GM11168 (cell line): ENCODE results near the gene TPSD1.
"Not testable (repeated sequence)": the region's sequence is repeated elsewhere in the genome, so short reads cannot be mapped to it uniquely, and the experiment has no call there.

ENCODE experiments used
- in situ Hi-C: fragments of 300-500 bp; cut with MboI; formaldehyde crosslinking; loops from one replicate; pipeline ENCODE4 v1.12.0; 2022; ENCODE audit warnings: low sequenced_read_pairs; ENCODE audit not compliant: unreplicated experiment

The TPSD1 gene

DNA sequence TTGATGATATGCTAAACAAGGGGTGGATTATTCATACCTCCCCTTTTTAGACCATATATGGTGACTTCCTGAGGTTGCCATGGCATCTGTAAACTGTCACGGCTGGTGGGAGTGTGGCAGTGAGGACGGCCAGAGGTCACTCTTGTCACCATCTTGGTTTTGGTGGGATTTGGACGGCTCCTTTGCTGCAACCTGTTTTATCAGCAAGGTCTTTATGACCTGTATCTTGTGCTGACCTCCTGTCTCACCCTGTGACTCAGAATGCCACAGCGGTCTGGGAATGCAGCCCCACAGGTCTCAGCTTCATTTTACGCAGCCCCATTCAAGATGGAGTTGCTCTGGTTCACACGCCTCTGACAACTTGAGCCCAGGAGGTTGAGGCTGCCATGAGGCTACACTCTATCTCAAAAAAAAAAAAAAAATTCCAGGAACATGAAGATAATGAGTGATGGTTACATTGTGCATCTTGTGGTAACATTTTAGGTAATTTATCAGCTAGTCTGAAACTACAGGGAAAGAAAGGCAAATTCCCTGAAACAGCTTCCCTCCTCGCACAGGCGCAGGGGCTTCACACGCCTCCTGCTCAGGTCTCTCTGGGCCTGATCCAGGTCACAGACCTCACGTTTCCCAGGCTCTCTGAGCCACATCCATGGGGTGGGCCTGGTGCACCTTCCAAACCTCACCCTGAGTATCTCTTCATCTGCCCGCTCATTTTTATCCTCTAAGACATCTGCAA, 38.2 kb downstream of the TPSD1 start:
- in situ Hi-C loops, result no loop called here

DNA sequence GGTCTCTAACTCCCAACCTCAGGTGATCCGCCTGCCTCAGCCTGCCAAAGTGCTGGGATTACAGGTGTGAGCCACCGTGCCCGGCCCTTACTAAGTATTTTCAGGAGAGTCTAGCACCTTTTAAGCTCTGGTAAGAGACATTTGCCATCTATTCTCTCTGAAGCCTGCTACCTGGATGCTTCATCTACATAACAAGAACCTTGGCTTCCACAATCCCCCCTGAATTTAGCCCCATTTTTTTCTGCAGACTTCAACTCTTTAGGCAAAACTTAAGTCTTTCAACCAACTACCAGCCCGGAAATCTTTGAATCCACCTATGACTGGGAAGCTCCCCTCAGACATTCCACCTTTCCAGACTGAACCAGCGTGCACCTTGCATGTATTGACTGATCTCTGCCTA, 39.6 kb downstream of the TPSD1 start:
- in situ Hi-C loops, result no loop called here

- in situ Hi-C loops, result not testable (repeated sequence)
Measured at GRCh38 chr16:1296688-1297017, 40.8 kb downstream of the TPSD1 start.

DNA sequence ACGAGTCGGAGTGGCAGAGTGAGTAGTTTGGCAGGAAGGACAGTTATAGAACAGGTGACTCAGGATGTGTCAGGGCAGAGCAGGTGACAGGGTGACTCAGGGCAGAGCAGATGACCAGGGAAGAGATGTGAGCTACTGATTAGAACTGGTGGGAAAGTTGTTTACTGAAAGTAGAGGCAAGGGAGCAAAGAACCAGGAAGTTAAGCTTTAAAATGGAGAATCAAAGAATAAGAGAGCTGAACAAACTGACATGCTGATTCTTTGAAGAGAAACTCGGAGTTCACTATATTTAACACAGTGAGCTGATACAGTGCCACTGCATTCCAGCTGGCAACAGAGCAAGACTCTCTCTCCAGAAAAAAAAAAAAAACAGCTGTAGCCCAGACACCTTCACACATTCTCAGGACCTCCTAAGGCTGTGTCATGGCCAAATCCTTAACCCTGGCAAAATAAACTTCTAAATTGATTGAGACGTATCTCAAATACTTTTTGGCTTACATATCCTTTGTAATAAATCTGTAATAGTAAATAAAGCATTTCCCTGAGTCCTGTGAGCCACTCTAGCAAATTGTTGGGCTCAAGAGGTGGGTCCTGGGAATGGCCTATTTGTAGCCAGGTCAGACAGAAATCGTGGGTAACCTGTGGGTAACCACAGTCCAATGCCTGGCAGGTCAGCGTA, 41.3 kb downstream of the TPSD1 start:
- in situ Hi-C loops, result no loop called here

DNA sequence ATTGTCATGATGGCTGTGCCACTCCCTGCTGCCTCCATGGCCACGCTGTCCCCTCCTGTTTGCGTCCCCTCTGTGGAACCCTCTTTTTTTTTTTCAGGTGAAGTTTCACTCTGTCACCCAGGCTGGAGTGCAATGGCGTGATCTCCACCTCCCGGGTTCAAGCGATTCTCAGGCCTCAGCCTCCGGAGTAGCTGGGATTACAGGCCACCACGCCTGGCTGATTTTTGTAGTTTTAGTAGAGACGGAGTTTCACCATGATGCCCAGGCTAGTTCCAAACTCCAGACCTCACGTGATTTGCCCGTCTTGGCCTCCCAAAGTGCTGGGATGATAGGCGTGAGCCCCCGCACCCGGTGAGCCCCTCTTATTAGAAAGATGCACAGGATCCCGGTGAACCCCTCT, 42.5 kb downstream of the TPSD1 start:
- in situ Hi-C loops, result no loop called here

DNA sequence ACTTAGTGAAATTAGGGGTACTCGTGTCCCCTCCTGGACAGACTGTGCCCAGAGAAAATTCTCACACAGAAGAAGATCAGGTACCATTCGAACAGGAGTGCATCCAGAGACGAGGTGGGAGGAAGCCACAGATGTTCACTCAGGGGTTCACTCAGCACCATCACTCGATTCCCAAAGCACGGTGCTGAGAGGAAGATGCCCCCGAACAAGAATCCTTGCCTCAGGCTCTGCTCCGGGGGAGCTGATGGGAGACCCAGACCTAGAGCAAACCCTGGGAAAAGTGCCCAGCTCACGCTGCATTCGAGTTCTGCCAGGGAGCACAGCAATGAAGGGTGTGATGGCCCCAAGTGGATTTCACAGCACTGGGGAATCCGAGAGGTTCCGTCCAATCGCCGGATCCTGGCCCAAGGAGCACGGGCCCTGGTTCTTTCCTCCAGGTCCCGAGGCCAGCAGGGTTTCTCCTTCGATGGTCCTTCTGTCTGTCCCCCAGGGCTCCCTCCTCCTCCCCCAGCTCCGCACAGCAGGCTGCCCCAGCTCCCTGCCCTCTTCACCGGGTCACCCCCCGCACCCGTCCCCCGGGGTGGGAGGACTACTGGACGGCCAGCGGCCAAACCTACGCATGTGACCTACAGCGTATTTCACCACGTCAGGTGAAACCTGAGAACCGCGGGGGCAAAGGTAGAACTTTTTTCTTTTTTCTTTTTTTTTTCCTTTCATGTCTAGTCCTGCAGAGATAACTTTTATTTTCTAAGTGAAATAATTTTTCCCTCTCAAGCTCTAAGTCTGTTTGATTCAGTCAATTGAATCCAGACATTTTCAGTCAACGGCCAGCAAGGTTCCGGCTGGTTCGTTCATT, 43.4 kb downstream of the TPSD1 start:
- in situ Hi-C loops, result no loop called here

DNA sequence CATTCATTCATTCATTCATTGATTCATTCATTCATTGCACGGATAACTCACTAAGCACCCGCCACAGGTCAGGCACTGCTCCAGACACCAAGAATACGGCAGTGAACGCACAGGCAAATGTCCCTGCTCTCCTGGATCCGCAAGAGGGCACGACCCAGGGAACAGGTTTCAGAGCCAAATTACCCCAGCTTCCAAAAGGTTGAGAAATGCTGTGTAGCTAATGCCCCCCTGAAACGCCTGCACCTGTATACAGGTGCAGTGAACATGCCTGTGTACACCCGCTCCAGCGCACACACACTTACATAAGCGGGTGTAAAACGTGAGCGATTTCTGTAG, 44.0 kb downstream of the TPSD1 start:
- in situ Hi-C loops, result no loop called here

GRCh38 chr16:1300664-1301476, 45.0 kb downstream of the TPSD1 start:
- in situ Hi-C loops, result no loop called here

- in situ Hi-C loops, result no loop called here
Measured at GRCh38 chr16:1301562-1301961, 45.7 kb downstream of the TPSD1 start.

GRCh38 chr16:1305823-1306222, 50.0 kb downstream of the TPSD1 start:
- in situ Hi-C loops, result no loop called here

DNA sequence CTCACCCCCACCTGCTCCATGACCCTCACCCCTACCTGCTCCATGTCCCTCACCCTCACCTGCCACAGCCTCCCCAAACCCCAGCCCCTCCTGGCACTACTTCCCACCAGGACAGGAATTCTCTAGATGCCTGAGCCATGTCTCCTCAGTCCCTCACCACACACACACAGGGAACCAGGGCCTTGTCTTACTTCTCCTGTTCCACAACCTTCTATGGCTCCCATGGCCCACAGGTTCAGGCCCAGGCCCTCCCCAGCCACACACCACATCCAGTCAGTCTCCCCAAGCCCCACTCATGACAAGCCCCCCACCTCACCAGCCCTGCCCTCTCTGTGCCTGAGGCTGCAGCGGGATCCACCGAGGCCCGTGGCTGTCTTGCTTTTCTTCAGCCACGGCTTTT, 50.5 kb downstream of the TPSD1 start:
- in situ Hi-C loops, result no loop called here

- in situ Hi-C loops, result no loop called here
Measured at GRCh38 chr16:1308036-1308976, 52.4 kb downstream of the TPSD1 start.
